ENCODE results near the gene MRPL28.

The MRPL28 gene

GRCh38 chr16:359871-360697, 10.3 kb downstream of the MRPL28 start:
- FAIRE-seq, result no peak
- DNase-seq (ENCODE audit: insufficient read length, low spot score), result peak; percentile 89
- TF ChIP-seq CTCF (IDR thresholded peaks at IDR 0.05; ENCODE audit: insufficient read depth, missing control alignments), result no peak

- TF ChIP-seq CTCF (IDR thresholded peaks at IDR 0.05; ENCODE audit: insufficient read depth, missing control alignments), result no peak
- DNase-seq (ENCODE audit: insufficient read length, low spot score), result no peak
- no peak for FAIRE-seq
Observed at GRCh38 chr16:359067-359763, 11.1 kb downstream of the MRPL28 start.

GRCh38 chr16:356741-357140, 13.6 kb downstream of the MRPL28 start:
- TF ChIP-seq CTCF (IDR thresholded peaks at IDR 0.05; ENCODE audit: insufficient read depth, missing control alignments), result no peak
- DNase-seq (ENCODE audit: insufficient read length, low spot score), result no peak
- FAIRE-seq, result no peak

- FAIRE-seq (no peak), DNase-seq (ENCODE audit: insufficient read length, low spot score) (no peak)
- TF ChIP-seq CTCF (IDR thresholded peaks at IDR 0.05; ENCODE audit: insufficient read depth, missing control alignments), result no peak
Observed at GRCh38 chr16:354971-355461, 15.3 kb downstream of the MRPL28 start.

- FAIRE-seq (no peak), DNase-seq (ENCODE audit: insufficient read length, low spot score) (no peak)
- TF ChIP-seq CTCF (IDR thresholded peaks at IDR 0.05; ENCODE audit: insufficient read depth, missing control alignments), result no peak
Observed at GRCh38 chr16:354291-354881, 16.0 kb downstream of the MRPL28 start.

GRCh38 chr16:353404-354290, 16.7 kb downstream of the MRPL28 start:
- no peak for TF ChIP-seq CTCF (IDR thresholded peaks at IDR 0.05; ENCODE audit: insufficient read depth, missing control alignments)
- no peak for DNase-seq (ENCODE audit: insufficient read length, low spot score)
- no peak for FAIRE-seq
